ENCODE data around the gene PRR30. TPM values are rescaled to one million over a fixed set of nuclear protein-coding genes. Genes with fewer than 3 reads are reported as not detected.

The PRR30 gene
- total and polyA plus RNA-seq, 2 donors (not counting 1 experiment from before 2014, with no cell fraction given): not detected

DNA sequence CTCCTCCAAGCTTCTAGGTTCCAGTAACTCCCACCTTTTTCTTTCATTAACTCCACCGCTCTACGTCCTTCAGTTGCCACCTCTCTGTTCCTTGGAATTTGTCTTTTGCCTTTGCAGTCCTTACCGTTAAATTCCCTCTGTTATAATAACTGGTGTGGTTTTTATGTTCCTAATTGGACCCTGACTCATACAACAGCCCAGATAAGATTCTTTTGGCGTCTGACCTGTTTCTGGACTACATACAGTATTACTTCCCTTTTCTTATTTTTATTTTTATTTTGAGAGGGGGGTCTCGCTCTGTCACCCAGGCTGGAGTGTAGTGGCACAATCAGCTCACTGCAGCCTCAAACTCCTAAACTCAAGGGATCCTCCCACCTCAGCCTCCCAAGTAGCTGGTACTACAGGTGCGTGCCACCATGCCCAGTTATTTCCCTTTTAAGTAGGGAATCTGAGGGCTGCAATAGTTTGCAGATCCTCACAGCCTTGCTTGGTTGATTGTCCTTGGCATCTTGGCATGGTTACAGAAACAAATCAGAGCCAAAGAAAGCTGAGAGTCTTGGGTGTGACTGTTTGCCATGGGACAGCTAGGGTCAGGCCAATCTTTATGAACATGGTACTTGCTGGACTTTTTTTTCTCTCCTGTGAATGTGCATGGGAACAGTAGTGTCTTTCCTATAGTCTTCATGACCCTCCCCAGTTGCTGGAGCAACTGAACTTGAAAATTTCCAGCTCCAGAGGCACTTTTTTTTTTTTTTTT is 31.5 kb upstream of the PRR30 start:
- no peaks in the 10 kb centered on the region for H3K27me3 Mint-ChIP-seq

More for the DNA sequence above, 31.5 kb upstream of the PRR30 start:
- Histone ChIP-seq H3K9ac (ENCODE audit: low read length) (peak overlapping the region; percentile 34), H3K4me1 (ENCODE audit: control insufficient read depth in 2 of 2, insufficient read depth in 2 of 2, low read length in 2 of 2) (peaks cover 7 to 10% of the 10 kb centered on the region in 2 donors), H3K4me3 (ENCODE audit: control extremely low read depth in 1 of 5, extremely low read depth in 1 of 5, insufficient read depth in 1 of 5, low read depth in 2 of 5, low read length in 4 of 5) (no peak overlapping the region), H3K27me3 (replicated peaks in 1 of 4; ENCODE audit: control extremely low read depth in 1 of 4, control insufficient read depth in 3 of 4, insufficient read depth in 4 of 4, low read length in 3 of 4) (peaks cover 0 to 3% (median 0%) of the 10 kb centered on the region in 4 experiments), H3K4me2 (replicated peaks; ENCODE audit: low read depth, low read length, poor library complexity, severe bottlenecking) (peak overlapping the region; percentile 67), H2AFZ (ENCODE audit: insufficient read depth, low read depth, low read length, poor library complexity, severe bottlenecking) (peak overlapping the region; percentile 71), H4K20me1 (ENCODE audit: control insufficient read depth, insufficient read depth, low read length, poor library complexity, severe bottlenecking) (no peaks in the 10 kb centered on the region), H3K36me3 (replicated peaks in 1 of 2; ENCODE audit: control extremely low read depth in 1 of 2, control insufficient read depth in 1 of 2, extremely low read depth in 1 of 2, insufficient read depth in 2 of 2, low read length in 1 of 2) (no peaks in the 10 kb centered on the region), H3K9me3 (ENCODE audit: control extremely low read depth in 1 of 3, control insufficient read depth in 2 of 3, insufficient read depth in 1 of 3, low read length in 2 of 3) (no peaks in the 10 kb centered on the region), H3K79me2 (ENCODE audit: control insufficient read depth, insufficient read depth, low read length) (no peaks in the 10 kb centered on the region), H3K27ac (ENCODE audit: low read length in 2 of 2) (no peak overlapping the region)
- TF ChIP-seq, protein P1, sequence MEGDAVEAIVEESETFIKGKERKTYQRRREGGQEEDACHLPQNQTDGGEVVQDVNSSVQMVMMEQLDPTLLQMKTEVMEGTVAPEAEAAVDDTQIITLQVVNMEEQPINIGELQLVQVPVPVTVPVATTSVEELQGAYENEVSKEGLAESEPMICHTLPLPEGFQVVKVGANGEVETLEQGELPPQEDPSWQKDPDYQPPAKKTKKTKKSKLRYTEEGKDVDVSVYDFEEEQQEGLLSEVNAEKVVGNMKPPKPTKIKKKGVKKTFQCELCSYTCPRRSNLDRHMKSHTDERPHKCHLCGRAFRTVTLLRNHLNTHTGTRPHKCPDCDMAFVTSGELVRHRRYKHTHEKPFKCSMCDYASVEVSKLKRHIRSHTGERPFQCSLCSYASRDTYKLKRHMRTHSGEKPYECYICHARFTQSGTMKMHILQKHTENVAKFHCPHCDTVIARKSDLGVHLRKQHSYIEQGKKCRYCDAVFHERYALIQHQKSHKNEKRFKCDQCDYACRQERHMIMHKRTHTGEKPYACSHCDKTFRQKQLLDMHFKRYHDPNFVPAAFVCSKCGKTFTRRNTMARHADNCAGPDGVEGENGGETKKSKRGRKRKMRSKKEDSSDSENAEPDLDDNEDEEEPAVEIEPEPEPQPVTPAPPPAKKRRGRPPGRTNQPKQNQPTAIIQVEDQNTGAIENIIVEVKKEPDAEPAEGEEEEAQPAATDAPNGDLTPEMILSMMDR (IDR thresholded peaks at IDR 0.05): no peak
- no peak for TF ChIP-seq EZH2 (IDR thresholded peaks at IDR 0.05; ENCODE audit: borderline replicate concordance, insufficient read depth, low read depth, low read length, poor library complexity, severe bottlenecking)
- WGBS (ENCODE audit: insufficient coverage): no CpG with 5 or more reads among the region's 6 CpGs
- no peak for ATAC-seq (ENCODE audit: low read depth)
- no peaks in the 10 kb centered on the region for H3K9me3 Mint-ChIP-seq (ENCODE audit: insufficient read depth)
- peaks cover 7% of the 10 kb centered on the region for H3K4me1 Mint-ChIP-seq
- DNase-seq: no peak
- no peak overlapping the region for H3K27ac Mint-ChIP-seq
- POLR2A ChIA-PET: no interaction called here
- H3K4me3 Mint-ChIP-seq: peak overlapping the region; percentile 55
- CTCF ChIA-PET: interaction anchor here (0.7 to 2.1 kb wide), 18 partner anchors 10 to 211 kb away, joined by 3 to 20 read pairs (median 5); partner anchors contain the start of gene AGBL5
- intact Hi-C loops (cut with micrococcal nuclease): no loop called here
